GM23248 (cell line): Measurements from ENCODE around the gene USP9X. TPM values are rescaled to one million over a fixed set of nuclear protein-coding genes. Genes with fewer than 3 reads are reported as not detected.

ENCODE experiments used
- DNase-seq: peaks from one replicate; pipeline ENCODE4 v3.0.0-alpha.2; 2015
- H2AFZ ChIP-seq: fragments of 200-600 bp; sonication (generic); 2 replicates; pipeline ENCODE4 v1.6.1; 2016; ENCODE audit warnings: antibody characterized with exemption
- H3F3A ChIP-seq: fragments of 200-600 bp; sonication (generic); 2 replicates; pipeline ENCODE4 v1.6.1; 2016; ENCODE audit warnings: mild to moderate bottlenecking, antibody characterized with exemption, mixed run types; ENCODE audit not compliant: insufficient read depth
- H3K27ac ChIP-seq: fragments of 200-600 bp; sonication (generic); 2 replicates; pipeline ENCODE4 v1.5.1; 2016; ENCODE audit warnings: mild to moderate bottlenecking
- H3K27me3 ChIP-seq: fragments of 200-600 bp; sonication (generic); replicated peaks from 2 replicates; pipeline ENCODE4 v1.6.1; 2016; ENCODE audit warnings: mild to moderate bottlenecking; ENCODE audit not compliant: insufficient read depth
- H3K36me3 ChIP-seq: fragments of 200-600 bp; sonication (generic); 2 replicates; pipeline ENCODE4 v1.6.1; 2016; ENCODE audit warnings: low read depth, mild to moderate bottlenecking
- H3K4me1 ChIP-seq: fragments of 200-600 bp; sonication (generic); 2 replicates; pipeline ENCODE4 v1.6.1; 2016; ENCODE audit warnings: mild to moderate bottlenecking; ENCODE audit not compliant: insufficient read depth
- H3K4me2 ChIP-seq: fragments of 200-600 bp; sonication (generic); one replicate; pipeline ENCODE4 v1.6.1; 2016; ENCODE audit warnings: mild to moderate bottlenecking; ENCODE audit not compliant: unreplicated experiment
- H3K4me3 ChIP-seq: fragments of 200-600 bp; sonication (generic); 2 replicates; pipeline ENCODE4 v1.5.1; 2016; ENCODE audit warnings: mild to moderate bottlenecking
- H3K79me2 ChIP-seq: fragments of 200-600 bp; sonication (generic); 2 replicates; pipeline ENCODE4 v1.6.1; 2016; ENCODE audit warnings: mild to moderate bottlenecking; ENCODE audit not compliant: insufficient read depth
- H3K9ac ChIP-seq: fragments of 200-600 bp; sonication (generic); 2 replicates; pipeline ENCODE4 v1.6.1; 2016; ENCODE audit warnings: mild to moderate bottlenecking
- H3K9me2 ChIP-seq: fragments of 200-600 bp; sonication (generic); 2 replicates; pipeline ENCODE4 v1.6.1; 2016; ENCODE audit warnings: mixed run types, mild to moderate bottlenecking, moderate library complexity; ENCODE audit not compliant: insufficient read depth
- H3K9me3 ChIP-seq: fragments of 200-600 bp; sonication (generic); one replicate; pipeline ENCODE4 v1.6.1; 2017; ENCODE audit warnings: low read depth
- H4K20me1 ChIP-seq: fragments of 200-600 bp; sonication (generic); 2 replicates; pipeline ENCODE4 v1.6.0; 2016; ENCODE audit not compliant: insufficient read depth
- EZH2 ChIP-seq: fragments of 200-600 bp; sonication (generic); IDR thresholded peaks from 2 replicates; pipeline ENCODE4 v1.6.1; 2018; ENCODE audit warnings: antibody characterized with exemption, mild to moderate bottlenecking; ENCODE audit not compliant: insufficient read depth, poor library complexity, severe bottlenecking
- EZH2phosphoT487 ChIP-seq: fragments of 200-600 bp; sonication (generic); IDR thresholded peaks from 2 replicates; pipeline ENCODE4 v1.6.1; 2018; ENCODE audit warnings: antibody characterized with exemption, moderate library complexity, mild to moderate bottlenecking, low read depth; ENCODE audit not compliant: insufficient read depth
- WGBS, 2 experiments: methylation state at CpG; one replicate each; pipeline ENCODE4 v1.1.6; 2015 to 2017; ENCODE audit warnings: low lambda C conversion rate in 2 of 2, low coverage in 1 of 2; ENCODE audit errors: missing lambda C conversion rate in 2 of 2; 5-methylcytosine and 5-hydroxymethylcytosine counted together
- in situ Hi-C: fragments of 300-500 bp; cut with MboI; formaldehyde crosslinking; loops from 2 replicates; pipeline ENCODE4 v1.15.0; 2020
- polyA plus RNA-seq: library from polyadenylated mRNA; unstranded; fragments of >200 nt; fragmentation: Nextera tagmentation; extraction: Ambion mirVana; gene quantifications from 2 replicates; pipeline ENCODE4 v1.2.1, GENCODE V29; 2016
- total RNA-seq: library from RNA; depleted of rRNA; stranded (reverse); fragments of >200 nt; shearing (Covaris generic); gene quantifications from 2 replicates; pipeline ENCODE4 v1.2.3, GENCODE V29; 2014

The USP9X gene
- total and polyA plus RNA-seq, 2 experiments from 2014 or later = 23.9 to 72.3 TPM

DNA sequence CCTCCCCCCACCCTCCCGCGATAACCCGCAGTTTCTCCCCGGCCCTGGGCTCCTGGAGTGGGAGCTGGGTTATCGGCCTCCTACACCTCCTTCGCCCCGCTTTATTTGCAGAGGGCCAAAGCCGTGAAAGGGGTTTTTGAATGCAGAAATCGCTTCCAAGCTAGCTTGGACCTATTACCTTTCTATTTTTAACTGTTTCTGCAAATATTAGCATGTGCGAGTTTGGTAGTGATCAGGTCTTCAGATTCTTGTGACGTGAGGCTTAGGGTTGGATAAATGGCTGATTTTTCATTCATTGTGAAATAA lies 1.3 kb downstream of the USP9X start:
- peaks cover 13% of the 10 kb centered on the region for H4K20me1 ChIP-seq
- peak overlapping the region; percentile 100 for H3K27ac ChIP-seq
- DNase-seq = no peak

DNA sequence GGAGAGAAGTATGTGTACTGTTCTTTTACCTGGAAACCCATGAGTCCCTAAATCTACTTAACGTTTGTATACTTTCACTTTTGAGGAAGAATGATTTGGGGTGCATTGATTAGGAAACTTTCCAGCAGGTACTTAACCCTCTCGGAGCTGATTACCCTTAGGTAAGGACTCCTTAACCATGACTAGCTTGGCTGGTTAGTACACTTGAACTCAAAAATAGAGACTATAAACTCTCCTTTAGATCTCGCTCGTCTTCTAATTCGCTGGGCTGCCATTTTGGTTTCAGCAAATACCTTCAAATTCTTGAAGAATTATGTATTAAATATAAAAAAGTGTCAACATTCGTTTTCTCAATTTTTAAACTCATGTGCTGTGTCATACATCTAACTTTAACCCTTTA lies 2.0 kb downstream of the USP9X start:
- H3K27me3 ChIP-seq = no peaks in the 10 kb centered on the region
- no peaks in the 10 kb centered on the region for H3K36me3 ChIP-seq
- H3F3A ChIP-seq = peaks cover 36% of the 10 kb centered on the region; the same call in 1 of the 2 replicates
- in situ Hi-C loops = no loop called here
- 18 to 25% methylated on average over 5 to 6 of the region's 6 CpGs for WGBS, 2 experiments
- no peak for DNase-seq
- peak overlapping the region; percentile 89 for H3K4me2 ChIP-seq
- no peaks in the 10 kb centered on the region for H3K9me3 ChIP-seq
- peak overlapping the region; percentile 98 for H3K4me3 ChIP-seq
- TF ChIP-seq EZH2 = no peak
- no peak for TF ChIP-seq EZH2phosphoT487
- H3K4me1 ChIP-seq = peaks cover 28% of the 10 kb centered on the region
- H3K9me2 ChIP-seq = no peaks in the 10 kb centered on the region
- no peak overlapping the region for H2AFZ ChIP-seq
- H3K9ac ChIP-seq = peak overlapping the region; percentile 100
- H4K20me1 ChIP-seq = peaks cover 13% of the 10 kb centered on the region
- H3K27ac ChIP-seq = peak overlapping the region; percentile 100
- peaks cover 69% of the 10 kb centered on the region for H3K79me2 ChIP-seq

More for the DNA sequence above, 1.3 kb downstream of the USP9X start:
- Histone ChIP-seq H3K9me2 (no peaks in the 10 kb centered on the region), H3K27me3 (no peaks in the 10 kb centered on the region), H3K9me3 (no peaks in the 10 kb centered on the region), H3F3A (peaks cover 36% of the 10 kb centered on the region; the same call in 1 of the 2 replicates), H3K79me2 (peaks cover 62% of the 10 kb centered on the region), H3K4me2 (peak overlapping the region; percentile 89), H3K4me3 (peak overlapping the region; percentile 98), H3K4me1 (peaks cover 23% of the 10 kb centered on the region), H3K9ac (peak overlapping the region; percentile 100), H2AFZ (no peak overlapping the region), H3K36me3 (no peaks in the 10 kb centered on the region)
- in situ Hi-C loops = no loop called here
- TF ChIP-seq EZH2 = no peak
- no peak for TF ChIP-seq EZH2phosphoT487
- 0% methylated on average over 8 to 11 of the region's 11 CpGs for WGBS, 2 experiments

DNA sequence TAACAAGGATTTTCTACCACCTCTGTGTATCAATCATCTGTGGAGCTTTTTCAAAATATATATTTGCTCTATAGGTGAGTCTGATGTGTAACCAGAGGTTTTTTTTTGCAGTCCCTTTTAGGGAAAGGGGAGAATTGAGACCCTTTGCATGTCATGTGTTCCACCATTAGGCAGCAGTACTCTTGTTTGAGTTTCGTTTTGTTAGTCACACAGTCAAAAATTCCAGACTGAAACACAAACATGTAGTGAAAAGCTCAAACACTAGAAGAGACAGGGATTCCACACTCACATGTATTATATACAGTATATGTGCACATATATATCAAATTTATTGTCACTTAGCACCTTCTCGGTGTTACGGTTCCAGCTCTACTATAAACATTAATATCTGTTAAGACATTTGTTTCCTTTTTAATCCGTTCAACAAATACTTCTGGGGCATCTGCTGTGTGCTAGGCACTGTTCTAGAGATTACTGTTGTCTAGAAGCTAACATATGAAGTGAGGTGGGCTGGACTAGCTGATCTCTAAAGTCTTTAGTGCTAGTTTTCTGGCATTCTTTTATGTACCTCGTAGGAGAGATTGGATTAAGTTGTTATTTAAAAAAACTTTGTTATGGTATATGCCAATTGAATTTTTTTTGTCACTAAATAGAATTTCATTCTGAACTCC lies 5.5 kb downstream of the USP9X start:
- 42 to 48% methylated on average over 5 of the region's 5 CpGs for WGBS, 2 experiments
- no peaks in the 10 kb centered on the region for H3K9me2 ChIP-seq
- peaks cover 13% of the 10 kb centered on the region for H4K20me1 ChIP-seq
- in situ Hi-C loops = no loop called here
- no peaks in the 10 kb centered on the region for H3K27me3 ChIP-seq
- peaks cover 21% of the 10 kb centered on the region for H3K4me1 ChIP-seq
- H3K79me2 ChIP-seq = peaks cover 100% of the 10 kb centered on the region
- no peak overlapping the region for H2AFZ ChIP-seq
- H3K4me2 ChIP-seq = peak overlapping the region; percentile 49
- no peaks in the 10 kb centered on the region for H3K36me3 ChIP-seq
- peak overlapping the region; percentile 11; the same call in 1 of the 2 replicates for H3K9ac ChIP-seq
- peak; percentile 47 for DNase-seq
- H3K4me3 ChIP-seq = peak overlapping the region; percentile 31
- H3K27ac ChIP-seq = peak overlapping the region; percentile 18; the same call in 1 of the 2 replicates
- peaks cover 31% of the 10 kb centered on the region; the same call in 1 of the 2 replicates for H3F3A ChIP-seq
- TF ChIP-seq EZH2phosphoT487 = no peak
- no peak for TF ChIP-seq EZH2
- H3K9me3 ChIP-seq = no peaks in the 10 kb centered on the region

DNA sequence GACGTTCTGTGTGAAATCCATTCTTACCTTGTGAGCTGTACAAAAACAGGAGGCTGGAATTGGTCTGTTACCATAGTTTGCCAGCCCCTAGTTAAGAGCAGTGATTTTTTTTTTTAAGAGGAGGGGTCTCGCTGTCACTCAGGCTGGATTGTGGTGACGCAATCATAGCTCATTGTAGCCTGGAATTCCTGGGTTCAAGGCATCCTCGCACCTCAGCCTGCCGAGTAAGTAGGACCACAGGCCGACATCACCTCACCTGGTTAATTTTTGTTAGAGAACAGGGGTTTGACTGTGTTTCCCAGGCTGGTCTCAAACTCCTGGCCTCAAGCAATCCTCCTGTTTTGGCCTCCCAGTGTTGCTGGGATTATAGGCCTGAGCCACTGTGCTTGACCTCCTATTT lies 7.5 kb downstream of the USP9X start:
- Histone ChIP-seq H3K4me2 (no peak overlapping the region), H3K9me3 (no peaks in the 10 kb centered on the region), H3K27me3 (no peaks in the 10 kb centered on the region), H3K36me3 (no peaks in the 10 kb centered on the region), H3K9me2 (no peaks in the 10 kb centered on the region), H4K20me1 (peaks cover 15% of the 10 kb centered on the region), H2AFZ (no peak overlapping the region), H3K79me2 (peaks cover 100% of the 10 kb centered on the region), H3K9ac (no peak overlapping the region), H3F3A (peaks cover 16% of the 10 kb centered on the region; the same call in 1 of the 2 replicates), H3K4me1 (peaks cover 33% of the 10 kb centered on the region), H3K4me3 (no peak overlapping the region), H3K27ac (no peak overlapping the region)
- no peak for DNase-seq
- 70 to 76% methylated on average over 4 to 5 of the region's 6 CpGs for WGBS, 2 experiments
- in situ Hi-C loops = no loop called here
- no peak for TF ChIP-seq EZH2
- TF ChIP-seq EZH2phosphoT487 = no peak
